Measurements from ENCODE around the gene AXDND1. TPM values are rescaled to one million over a fixed set of nuclear protein-coding genes. Genes with fewer than 3 reads are reported as not detected.

The AXDND1 gene
- total RNA-seq, 1 experiment from 2014 or later: 0.48 TPM

- H3T11ph ChIP-seq (ENCODE audit: low read length): no peak overlapping the region
- H3K4me1 ChIP-seq (ENCODE audit: insufficient read depth, low read length): no peaks in the 10 kb centered on the region
- no peak for DNase-seq
- no peak overlapping the region for H3K14ac ChIP-seq (ENCODE audit: insufficient read depth, low read length)
- peaks cover 0 to 8% (median 6%) of the 10 kb centered on the region in 3 experiments; a peak in 5 of 7 replicates for H3K36me3 Mint-ChIP-seq (ENCODE audit: insufficient read depth in 1 of 3, low read depth in 3 of 3)
- no peak overlapping the region for H2BK120ac ChIP-seq (ENCODE audit: low read depth, low read length, poor library complexity, severe bottlenecking)
- no peak overlapping the region for H2AK5ac ChIP-seq (ENCODE audit: insufficient read length, low read length)
- peaks cover 8 to 10% of the 10 kb centered on the region in 2 experiments for H3K4me1 Mint-ChIP-seq
- H3K18ac ChIP-seq (ENCODE audit: insufficient read length, low read depth, low read length): no peak overlapping the region
- H3K79me2 ChIP-seq (ENCODE audit: insufficient read depth, low read length): no peaks in the 10 kb centered on the region
- no peak for TF ChIP-seq CTCF (conservative IDR thresholded peaks at IDR 0.05)
- no peaks in the 10 kb centered on the region for H4K20me1 ChIP-seq (ENCODE audit: control insufficient read depth, insufficient read depth, insufficient read length)
- H2BK20ac ChIP-seq (ENCODE audit: low read depth, low read length, poor library complexity, severe bottlenecking): no peak overlapping the region
- no peaks in the 10 kb centered on the region for H3K27me3 ChIP-seq (ENCODE audit: insufficient read depth, low read length)
- no peaks in the 10 kb centered on the region for H3K23me2 ChIP-seq (ENCODE audit: insufficient read length, low read depth, low read length, poor library complexity, severe bottlenecking)
- H2AFZ ChIP-seq (ENCODE audit: low read length): no peak overlapping the region
- H2BK12ac ChIP-seq (ENCODE audit: insufficient read length, low read depth, low read length): no peak overlapping the region
- H3K4ac ChIP-seq (ENCODE audit: low read depth, low read length): no peak overlapping the region
- no peak overlapping the region for H3K4me2 ChIP-seq (ENCODE audit: insufficient read depth, insufficient read length, low read length)
- H4K91ac ChIP-seq (ENCODE audit: insufficient read length, low read depth, low read length): no peak overlapping the region
- H2BK5ac ChIP-seq (ENCODE audit: insufficient read length, low read length): no peak overlapping the region
- H3K9me3 Mint-ChIP-seq: peaks cover 4 to 6% of the 10 kb centered on the region in 2 experiments; a peak in 3 of 5 replicates
- no peak overlapping the region for H4K5ac ChIP-seq (ENCODE audit: insufficient read length, low read depth, low read length)
- no peak overlapping the region for H4K8ac ChIP-seq (replicated peaks; ENCODE audit: insufficient read length, low read depth, low read length)
- H3K79me1 ChIP-seq (ENCODE audit: insufficient read depth, low read depth, low read length, poor library complexity, severe bottlenecking): no peaks in the 10 kb centered on the region
- H2BK15ac ChIP-seq (ENCODE audit: low read depth, low read length): no peak overlapping the region
- no CpG with 5 or more reads among the region's 3 CpGs for WGBS (ENCODE audit: extremely low coverage, insufficient read length, low lambda C conversion rate)
- no peak overlapping the region for H3K4me3 Mint-ChIP-seq
- no peak overlapping the region for H3K56ac ChIP-seq (ENCODE audit: insufficient read length, low read depth, low read length)
- H3K23ac ChIP-seq (ENCODE audit: insufficient read length, low read depth, low read length): no peak overlapping the region
- no peak overlapping the region for H3K27ac ChIP-seq (ENCODE audit: insufficient read length, low read depth, low read length)
- H3K27me3 Mint-ChIP-seq (ENCODE audit: low read depth): no peaks in the 10 kb centered on the region
- H3K9me3 ChIP-seq (ENCODE audit: control insufficient read depth, low read depth, low read length): no peaks in the 10 kb centered on the region
- no peak overlapping the region for H3K9ac ChIP-seq (ENCODE audit: extremely low read depth, insufficient read length, low read length)
- no peak overlapping the region for H3K27ac Mint-ChIP-seq
Measured at GRCh38 chr1:179326746-179327145, 39.0 kb upstream of the AXDND1 start.
